Cardiac fibroblast (primary cell): ENCODE measurements around the gene CEP78.
"Not testable (repeated sequence)": the region's sequence is repeated elsewhere in the genome, so short reads cannot be mapped to it uniquely, and the experiment has no call there.

Experiments used
- DNase-seq, 2 donors: peaks; one replicate each; pipeline versions ENCODE4 v3.0.0 to v3.0.0-alpha.2; 2010; ENCODE audit warnings: low read depth in 2 of 2
- H3K4me3 ChIP-seq, 2 donors: replicated peaks in 1 of 2; 1 replicate in 1 of 2; 2 replicates in 1 of 2; pipeline ENCODE4 v1.5.1; 2011; ENCODE audit warnings: low read depth in 2 of 2, low read length in 2 of 2, mild to moderate bottlenecking in 2 of 2, moderate library complexity in 1 of 2
- CTCF ChIP-seq: IDR thresholded peaks from one replicate; pipeline ENCODE4 v1.5.1; 2011; ENCODE audit warnings: low read depth, mild to moderate bottlenecking, low read length, inconsistent platforms

Gene CEP78

DNA sequence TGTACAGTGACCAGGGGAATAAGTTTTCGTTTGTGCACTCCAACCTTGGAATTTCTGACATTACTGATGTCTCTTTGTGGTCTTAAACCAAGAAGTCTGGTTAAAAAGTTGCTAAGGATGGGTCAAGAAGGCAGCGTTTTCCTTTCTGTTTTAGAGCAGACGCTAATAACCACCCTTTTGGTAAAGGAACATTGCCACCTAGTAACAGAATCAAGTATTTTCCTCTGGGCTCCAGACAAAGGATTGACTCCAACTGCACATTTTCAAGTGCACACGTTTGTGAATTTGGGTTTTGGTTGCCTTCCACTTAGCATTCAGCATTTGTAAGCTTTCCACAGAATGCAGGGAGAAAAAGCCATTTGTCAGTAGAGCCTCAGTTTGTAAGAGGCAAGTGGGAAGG lies 22.2 kb upstream of the CEP78 start:
- DNase-seq, result peak; percentile 37 to 42
- TF ChIP-seq CTCF, result peak; percentile 31
- H3K4me3 ChIP-seq, result no peak overlapping the region

- H3K4me3 ChIP-seq, result no peak overlapping the region
- peak in 1 of 2 donors; percentile 4 for DNase-seq
- no peak for TF ChIP-seq CTCF
These were observed 21.4 kb upstream of the CEP78 start for GRCh38 chr9:78214492-78214891.

DNA sequence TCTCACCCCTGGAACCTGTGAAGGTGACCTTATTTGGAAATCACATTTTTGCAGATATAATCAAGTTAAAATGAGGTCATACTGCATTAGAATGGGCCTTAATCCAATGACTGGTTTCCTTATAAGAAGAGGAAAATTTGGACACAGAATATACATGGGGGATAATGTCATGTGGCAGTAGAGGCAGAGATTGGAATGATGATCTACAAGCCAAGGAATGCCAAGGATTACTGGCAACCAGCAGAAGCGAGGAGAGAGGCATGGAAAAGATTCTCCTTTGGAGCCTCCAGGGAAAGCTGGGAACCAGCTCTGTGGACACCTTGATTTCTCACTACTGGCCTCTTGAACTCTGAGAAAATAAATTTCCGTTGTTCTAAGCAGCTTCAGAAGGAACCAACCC lies 20.2 kb upstream of the CEP78 start:
- peak in 1 of 2 donors; percentile 22 for DNase-seq
- H3K4me3 ChIP-seq, result no peak overlapping the region
- no peak for TF ChIP-seq CTCF

DNA sequence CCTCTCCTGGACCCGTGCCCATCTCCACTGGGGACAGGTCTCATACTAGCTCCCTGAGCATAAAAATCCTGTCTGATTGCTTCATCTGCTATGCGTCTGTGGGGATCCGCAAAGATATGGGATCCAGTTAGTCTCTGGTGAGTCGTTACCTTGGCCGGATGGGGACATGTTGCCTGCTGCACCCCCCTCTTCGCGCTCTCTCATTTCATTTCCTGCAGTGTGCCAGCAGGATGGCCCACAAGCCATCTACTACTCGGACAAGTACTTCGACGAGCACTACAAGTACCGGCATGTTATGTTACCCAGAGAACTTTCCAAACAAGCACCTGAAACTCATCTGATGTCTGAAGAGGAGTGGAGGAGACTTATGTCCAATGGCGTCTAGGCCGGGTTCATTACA lies 17.0 kb upstream of the CEP78 start:
- TF ChIP-seq CTCF, result no peak
- DNase-seq, result no peak
- H3K4me3 ChIP-seq, result no peak overlapping the region

DNA sequence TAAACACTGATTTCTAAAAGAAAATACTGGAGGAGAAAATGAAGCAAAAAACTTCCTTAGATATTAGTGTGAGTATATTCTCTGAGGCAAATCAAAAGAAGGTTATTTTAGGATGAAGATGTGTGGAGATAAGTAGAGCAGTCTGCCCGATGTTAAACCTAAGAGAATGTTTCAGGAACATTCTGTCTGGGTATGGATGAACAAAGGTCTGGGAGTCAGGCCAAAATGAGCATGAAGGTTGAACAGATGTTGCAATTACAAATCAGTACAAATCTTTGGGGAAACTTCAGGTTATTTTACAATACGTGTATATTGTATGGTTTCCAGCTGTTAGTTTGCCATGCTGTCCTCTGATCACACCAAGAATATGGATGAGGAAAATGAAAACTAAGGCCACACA lies 14.4 kb upstream of the CEP78 start:
- DNase-seq, result peak in 1 of 2 donors; percentile 61
- no peak for TF ChIP-seq CTCF
- no peak overlapping the region for H3K4me3 ChIP-seq

- not testable (repeated sequence) for H3K4me3 ChIP-seq, DNase-seq
These were observed 14.0 kb upstream of the CEP78 start for GRCh38 chr9:78221841-78222240.

DNA sequence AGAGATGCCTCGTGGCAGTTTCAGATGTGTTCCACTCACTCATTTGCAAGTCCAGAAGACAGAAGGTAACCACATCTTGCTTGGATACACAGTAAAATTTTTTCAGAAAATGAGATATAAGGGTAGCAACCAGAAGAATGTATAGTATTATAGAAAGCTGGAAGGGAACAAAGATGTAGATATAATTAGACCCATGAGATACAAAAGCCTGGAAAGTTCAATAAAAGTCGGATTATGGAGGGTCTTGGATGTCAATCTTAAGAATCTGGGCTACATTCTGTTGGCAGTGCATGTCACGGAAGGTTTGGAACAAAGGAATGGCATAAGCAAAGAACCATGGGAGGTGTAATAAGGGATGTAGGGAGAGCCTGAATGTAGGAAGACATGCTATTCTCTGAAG lies 5.1 kb upstream of the CEP78 start:
- H3K4me3 ChIP-seq, result no peak overlapping the region
- DNase-seq, result no peak
- TF ChIP-seq CTCF, result no peak

GRCh38 chr9:78232471-78232870 lies 3.4 kb upstream of the CEP78 start:
- not testable (repeated sequence) for DNase-seq, H3K4me3 ChIP-seq
